HG03025 (cell line): ENCODE results near the gene MYO7B.
"Not testable (repeated sequence)": the region's sequence is repeated elsewhere in the genome, so short reads cannot be mapped to it uniquely, and the experiment has no call there.

Experiments
- ATAC-seq: cut with Tn5 transposase; IDR thresholded peaks from one replicate; pipeline ENCODE4 v1.9.1; 2021; ENCODE audit warnings: mild to moderate bottlenecking, moderate library complexity; ENCODE audit not compliant: unreplicated experiment, low FRiP score

The MYO7B gene

GRCh38 chr2:127570282-127571250 lies 35.1 kb downstream of the MYO7B start:
- ATAC-seq = no peak

GRCh38 chr2:127572352-127572751 lies 36.9 kb downstream of the MYO7B start:
- ATAC-seq = not testable (repeated sequence)

DNA sequence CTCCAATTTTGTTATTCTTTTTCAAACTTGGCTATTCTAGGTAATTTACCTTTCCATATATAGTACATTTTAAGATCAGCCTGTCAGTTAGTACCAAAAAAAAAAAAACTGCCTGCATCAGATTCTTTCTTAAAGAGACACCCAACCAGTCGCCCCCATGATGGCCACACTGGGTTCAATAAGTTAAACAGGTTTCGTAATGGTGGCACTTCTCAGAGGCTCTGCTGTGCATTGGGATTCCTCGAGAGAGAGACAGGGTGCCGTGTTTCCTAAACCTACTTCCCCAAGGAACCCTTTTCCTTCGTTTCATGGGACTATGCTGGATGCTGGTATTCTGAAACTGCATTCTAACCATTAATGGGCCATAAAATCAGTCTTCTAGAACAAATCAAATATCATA lies 37.4 kb downstream of the MYO7B start:
- ATAC-seq = no peak

DNA sequence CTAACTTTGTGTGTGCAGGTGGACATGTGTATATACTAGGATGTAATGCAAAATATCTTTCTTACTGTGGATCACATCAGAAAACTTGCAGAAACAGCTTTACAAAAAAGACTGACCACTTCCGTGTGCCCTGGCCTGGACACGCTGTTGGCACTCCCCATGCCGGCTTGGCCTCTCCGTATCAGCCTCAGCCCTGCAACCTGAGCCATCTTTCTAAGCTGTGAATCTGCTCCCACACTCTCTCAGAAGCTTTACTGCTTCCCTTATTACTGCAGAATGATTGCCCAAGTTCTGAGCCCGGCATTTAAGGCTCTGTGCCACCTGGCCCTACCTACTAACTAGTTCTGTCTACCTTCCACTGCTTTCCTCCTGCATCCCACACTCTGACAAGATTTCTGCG lies 37.8 kb downstream of the MYO7B start:
- no peak for ATAC-seq

DNA sequence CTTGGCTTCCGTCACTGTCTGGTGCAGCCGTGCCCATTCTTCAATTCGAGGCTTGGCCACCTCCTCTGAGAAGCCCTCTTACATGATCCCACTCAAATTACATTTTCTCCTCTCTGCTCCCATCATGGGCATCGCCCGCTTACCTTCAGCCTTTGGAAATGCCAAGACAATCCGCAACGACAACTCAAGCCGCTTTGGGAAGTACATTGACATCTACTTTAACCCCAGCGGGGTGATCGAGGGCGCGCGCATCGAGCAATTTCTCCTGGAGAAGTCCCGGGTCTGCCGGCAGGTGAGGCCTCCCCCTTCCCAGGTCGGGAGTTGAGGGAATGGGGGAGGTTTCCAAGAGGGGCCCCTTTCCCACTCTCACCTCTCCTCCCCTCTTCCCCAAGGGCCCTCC lies 38.3 kb downstream of the MYO7B start:
- no peak for ATAC-seq

DNA sequence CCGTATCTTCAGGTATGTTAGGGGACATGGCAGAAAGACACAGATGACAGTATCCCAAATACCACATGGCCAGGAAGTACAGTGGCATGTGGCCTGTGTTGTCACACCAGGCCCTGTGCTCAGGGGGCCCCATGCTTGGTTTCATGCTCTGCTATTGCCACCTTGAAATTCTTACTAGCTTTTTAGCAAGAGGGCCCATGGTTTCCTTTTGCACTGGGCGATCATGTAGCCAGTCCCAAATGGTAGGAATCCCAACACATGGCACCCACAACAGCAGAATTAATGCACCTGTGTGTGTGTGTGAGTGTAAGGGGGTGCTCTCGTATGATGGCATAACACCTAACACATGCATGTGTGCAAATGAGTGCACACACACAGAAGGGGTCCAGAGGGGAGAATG lies 39.2 kb downstream of the MYO7B start:
- ATAC-seq = no peak

DNA sequence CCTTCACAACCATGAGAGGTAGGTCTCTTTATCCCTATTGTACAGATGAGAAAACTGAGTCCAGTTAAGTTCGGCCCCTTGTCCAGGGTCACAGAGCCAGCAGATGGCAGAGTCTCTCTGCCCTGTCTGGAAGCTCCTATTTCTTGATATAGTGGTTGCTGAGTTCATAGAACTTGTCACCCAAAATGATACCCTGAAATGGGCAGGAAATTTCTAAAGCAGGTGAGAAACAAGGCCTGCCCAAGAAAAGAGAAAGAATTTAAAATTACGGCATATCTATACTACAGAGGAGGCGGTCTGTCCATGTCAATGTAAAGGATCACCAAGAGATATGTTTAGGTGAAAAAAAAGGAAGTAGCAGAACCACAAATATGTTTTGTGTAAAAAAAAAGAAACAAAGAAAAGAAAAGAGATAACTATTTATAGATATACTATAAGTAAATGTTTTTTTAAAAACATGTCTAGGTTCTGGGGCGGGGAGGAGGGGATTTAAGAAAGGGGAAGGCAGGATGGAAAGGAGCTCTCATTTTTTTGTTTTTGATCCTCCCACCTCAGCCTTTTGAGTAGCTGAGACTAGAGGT lies 39.8 kb downstream of the MYO7B start:
- no peak for ATAC-seq

DNA sequence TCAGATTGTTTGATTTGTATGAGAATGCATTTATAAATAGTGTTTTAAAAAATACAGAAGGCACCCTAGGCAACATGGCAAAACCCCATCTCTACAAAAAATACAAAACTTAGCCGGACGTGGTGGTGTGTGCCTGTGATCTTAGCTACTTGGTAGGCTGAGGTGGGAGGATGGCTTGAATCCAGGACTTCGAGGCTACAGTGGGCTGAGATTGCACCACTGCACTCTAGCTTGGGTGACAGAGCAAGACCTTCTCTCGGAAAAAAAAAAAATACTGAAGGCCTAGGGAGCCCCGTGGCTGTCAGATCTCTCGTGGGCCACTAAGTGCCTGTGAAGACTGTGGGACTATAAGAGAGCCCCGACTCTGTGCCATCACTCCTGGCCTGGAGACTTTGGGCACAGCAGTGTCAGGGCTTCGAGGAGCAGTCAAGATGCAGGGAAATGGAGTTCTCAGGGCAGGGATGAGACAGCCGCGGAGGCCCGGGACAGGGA lies 40.5 kb downstream of the MYO7B start:
- no peak for ATAC-seq

DNA sequence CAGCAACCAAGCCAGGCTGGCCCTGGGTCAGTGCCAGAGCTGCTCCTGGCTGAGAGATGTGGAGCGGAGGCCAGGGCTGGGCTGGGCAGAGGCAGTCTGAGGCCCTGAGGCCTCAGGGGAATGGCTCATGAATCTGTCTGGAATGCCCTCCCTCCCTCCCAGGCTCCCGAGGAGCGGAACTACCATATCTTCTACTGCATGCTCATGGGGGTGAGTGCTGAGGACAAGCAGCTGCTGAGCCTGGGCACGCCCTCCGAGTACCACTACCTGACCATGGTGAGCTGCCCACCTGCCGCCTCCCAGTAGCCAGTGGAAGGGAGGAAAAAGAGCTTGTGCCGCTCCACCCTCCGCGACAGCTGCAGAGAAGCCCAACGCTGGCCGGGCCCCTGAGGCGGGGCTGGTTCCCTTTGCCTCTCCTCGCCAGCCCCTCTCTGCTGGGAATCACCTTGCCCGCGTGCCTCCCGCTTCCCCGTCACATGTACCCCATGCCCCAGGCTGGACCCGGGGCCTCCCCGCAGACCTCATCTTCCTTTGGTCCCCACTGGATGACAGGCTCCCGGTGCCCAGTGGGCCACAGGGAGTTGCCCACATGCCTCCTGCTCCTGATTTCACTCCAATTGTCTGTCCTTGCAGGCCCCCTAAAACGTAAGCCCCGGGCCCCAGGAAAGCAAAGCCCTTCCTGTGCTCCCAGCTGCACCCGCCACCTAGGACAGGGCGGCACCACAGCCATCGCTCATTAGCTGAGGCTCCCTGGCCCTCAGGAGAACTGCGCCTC lies 41.1 kb downstream of the MYO7B start:
- ATAC-seq = no peak

- ATAC-seq = no peak
Measured at GRCh38 chr2:127577208-127577475, 41.7 kb downstream of the MYO7B start.

GRCh38 chr2:127577503-127577902 lies 42.0 kb downstream of the MYO7B start:
- ATAC-seq = no peak

DNA sequence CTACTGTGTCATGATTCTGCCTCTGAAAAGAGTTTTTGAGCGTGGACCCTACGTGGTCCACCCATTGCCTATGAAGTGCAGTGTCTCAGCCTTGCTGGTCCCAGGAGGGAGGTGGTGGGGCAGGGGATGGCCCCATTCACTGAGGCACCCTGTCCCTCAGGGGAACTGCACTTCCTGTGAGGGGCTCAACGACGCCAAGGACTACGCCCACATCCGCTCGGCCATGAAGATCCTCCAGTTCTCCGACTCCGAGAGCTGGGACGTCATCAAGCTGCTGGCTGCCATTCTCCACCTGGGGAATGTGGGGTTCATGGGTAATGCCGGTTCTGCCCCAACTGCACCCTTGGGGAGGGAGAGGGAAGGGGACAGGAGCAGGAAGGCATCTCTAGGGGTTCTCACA lies 42.5 kb downstream of the MYO7B start:
- ATAC-seq = no peak

DNA sequence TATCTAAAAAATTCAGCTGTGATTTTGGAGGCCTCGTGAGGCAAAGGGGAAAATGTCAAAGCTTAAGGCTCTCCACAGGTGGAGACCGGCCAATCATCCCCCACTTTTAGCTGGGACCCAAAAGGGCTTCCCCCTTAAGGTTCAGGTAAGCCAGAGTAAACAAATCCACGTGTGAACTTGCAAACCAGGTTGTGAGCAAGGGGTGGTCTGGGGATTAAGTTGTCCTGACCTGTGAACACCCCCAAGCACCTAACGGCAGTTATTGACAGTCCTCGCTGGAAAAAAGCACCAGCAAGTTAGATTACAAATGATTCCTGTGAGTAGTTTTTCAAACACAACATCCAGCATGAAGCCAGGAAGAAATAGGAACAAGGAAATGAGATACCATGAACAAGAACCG lies 42.9 kb downstream of the MYO7B start:
- no peak for ATAC-seq

DNA sequence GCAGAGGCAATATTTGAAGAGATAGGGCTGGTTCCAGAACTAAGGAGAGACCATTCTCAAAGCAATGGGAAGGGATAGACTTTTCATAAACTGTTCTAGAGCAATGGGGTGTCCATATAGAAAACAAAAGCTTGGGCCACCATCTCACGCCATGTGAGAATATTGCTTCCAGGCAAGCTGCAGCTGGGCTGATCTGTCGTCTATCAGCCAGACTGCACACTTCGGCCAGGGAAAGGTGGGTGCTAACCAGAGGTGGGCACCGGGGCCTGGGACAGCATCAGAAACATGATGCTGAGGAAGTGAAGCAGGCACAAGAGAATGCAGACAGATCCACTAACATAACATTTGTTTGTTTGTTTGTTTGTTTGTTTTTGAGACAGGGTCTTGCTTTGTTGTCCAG lies 43.7 kb downstream of the MYO7B start:
- ATAC-seq = no peak

GRCh38 chr2:127580167-127581049 lies 44.9 kb downstream of the MYO7B start:
- no peak for ATAC-seq

DNA sequence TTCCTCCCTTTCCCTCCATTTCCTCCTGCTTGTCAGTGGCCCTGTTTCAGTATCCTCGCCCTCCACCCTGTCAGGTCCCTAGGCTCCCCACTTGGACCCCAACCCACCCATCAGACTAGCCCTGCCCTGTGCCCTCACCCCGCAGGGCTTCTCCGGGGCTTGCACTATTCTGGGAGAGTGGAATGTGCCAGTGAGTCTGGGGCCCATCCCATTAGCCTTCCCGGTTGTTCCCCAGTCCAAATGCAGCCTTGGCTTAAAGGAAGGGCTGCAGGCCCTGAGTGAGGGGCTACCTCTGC lies 45.5 kb downstream of the MYO7B start:
- ATAC-seq = no peak

DNA sequence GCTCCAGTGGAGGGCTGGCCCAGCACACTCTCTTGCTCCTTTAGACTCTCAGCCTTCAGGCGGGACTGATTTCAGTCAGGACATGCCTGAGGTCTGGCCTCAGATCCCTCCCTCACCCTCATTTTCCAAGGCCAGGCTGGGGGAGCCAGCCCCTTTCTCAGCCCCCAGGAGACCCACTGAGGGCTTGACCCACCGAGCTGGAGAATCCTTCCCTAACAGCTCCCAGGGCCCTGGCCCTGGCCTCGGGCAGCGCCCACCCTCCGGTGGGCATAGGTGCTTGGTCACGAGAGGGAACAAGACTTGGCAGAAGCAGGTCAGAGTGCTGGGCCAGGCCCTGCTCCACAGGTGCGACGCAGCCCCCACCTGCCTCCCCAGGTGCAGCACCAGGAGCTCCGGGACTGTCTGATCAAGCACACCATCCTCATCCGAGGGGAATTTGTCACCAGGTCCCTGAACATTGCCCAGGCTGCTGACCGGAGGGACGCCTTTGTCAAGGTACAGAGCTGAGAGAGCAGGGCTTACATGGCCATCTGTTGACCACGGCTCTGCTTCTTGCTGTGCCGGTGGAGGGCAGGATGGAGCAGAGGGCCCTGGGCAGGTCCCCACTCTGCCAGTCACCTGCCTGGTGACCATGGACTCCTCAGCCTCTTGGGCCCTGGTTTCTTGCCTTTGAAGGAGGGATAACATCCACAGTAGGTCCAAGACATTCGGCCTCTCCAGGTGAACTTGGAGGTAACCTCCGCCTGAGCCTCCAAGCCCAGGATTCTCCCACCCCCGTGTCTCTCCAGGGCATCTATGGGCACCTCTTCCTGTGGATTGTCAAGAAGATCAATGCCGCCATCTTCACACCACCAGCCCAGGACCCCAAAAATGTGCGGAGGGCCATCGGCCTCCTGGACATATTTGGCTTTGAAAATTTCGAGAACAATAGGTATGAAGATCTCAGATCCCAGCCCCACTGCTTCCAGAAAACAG lies 46.3 kb downstream of the MYO7B start:
- no peak for ATAC-seq

GRCh38 chr2:127582863-127583861 lies 47.7 kb downstream of the MYO7B start:
- no peak for ATAC-seq
